GM06990 (cell line): ENCODE data around the gene ADISSP.

Source experiments
- DNase-seq: peaks from one replicate; pipeline ENCODE4 v3.0.0-alpha.2; 2011; ENCODE audit not compliant: insufficient read length; ENCODE audit errors: extremely low read depth
- H3K27me3 ChIP-seq: replicated peaks from 2 replicates; pipeline ENCODE4 v1.6.0; 2011; ENCODE audit warnings: low read length; ENCODE audit not compliant: control insufficient read depth, insufficient read depth
- H3K36me3 ChIP-seq: 2 replicates; pipeline ENCODE4 v1.5.1; 2011; ENCODE audit warnings: low read length; ENCODE audit not compliant: control insufficient read depth, insufficient read depth
- H3K4me3 ChIP-seq: replicated peaks from 2 replicates; pipeline ENCODE4 v1.5.1; 2011; ENCODE audit warnings: low read depth, mild to moderate bottlenecking, control low read depth, low read length
- CTCF ChIP-seq: IDR thresholded peaks from 2 replicates; pipeline ENCODE4 v1.5.1; 2011; ENCODE audit warnings: low read length, control low read depth, mild to moderate bottlenecking, inconsistent platforms; ENCODE audit not compliant: insufficient read depth, poor library complexity, severe bottlenecking

Gene ADISSP

GRCh38 chr20:3732327-3733118 lies 35.0 kb downstream of the ADISSP start, which contains the start of gene HSPA12B:
TSS of gene HSPA12B (plus strand) at chr20:3732685. CDS start at chr20:3738675, 5,990 bp downstream.
- DNase-seq: no peak
- no peaks in the 10 kb centered on the region for H3K36me3 ChIP-seq
- no peak within 1 kb of the TSS for H3K4me3 ChIP-seq
- peaks cover 3% of the 10 kb centered on the region for H3K27me3 ChIP-seq
- TF ChIP-seq CTCF: no peak

- DNase-seq: no peak
- no peak for TF ChIP-seq CTCF
- Histone ChIP-seq H3K4me3 (no peak overlapping the region), H3K36me3 (no peaks in the 10 kb centered on the region), H3K27me3 (peaks cover 3% of the 10 kb centered on the region)
These were observed 35.6 kb downstream of the ADISSP start for GRCh38 chr20:3731944-3732326.

- peaks cover 3% of the 10 kb centered on the region for H3K27me3 ChIP-seq
These were observed 36.5 kb downstream of the ADISSP start for GRCh38 chr20:3730803-3731672.

GRCh38 chr20:3729811-3730540 lies 37.6 kb downstream of the ADISSP start:
- DNase-seq: no peak
- Histone ChIP-seq H3K36me3 (no peaks in the 10 kb centered on the region), H3K4me3 (no peak overlapping the region), H3K27me3 (peaks cover 3% of the 10 kb centered on the region)
- no peak for TF ChIP-seq CTCF

More at GRCh38 chr20:3730803-3731672, 36.5 kb downstream of the ADISSP start:
- Histone ChIP-seq H3K4me3 (no peak overlapping the region), H3K36me3 (no peaks in the 10 kb centered on the region)
- no peak for DNase-seq
- no peak for TF ChIP-seq CTCF

GRCh38 chr20:3729378-3729777 lies 38.2 kb downstream of the ADISSP start:
- no peaks in the 10 kb centered on the region for H3K36me3 ChIP-seq
- H3K27me3 ChIP-seq: peaks cover 3% of the 10 kb centered on the region
- TF ChIP-seq CTCF: no peak

More at GRCh38 chr20:3729378-3729777, 38.2 kb downstream of the ADISSP start:
- DNase-seq: no peak
- no peak overlapping the region for H3K4me3 ChIP-seq
